ENCODE data around the gene RGMB.

RGMB gene

GRCh38 chr5:98787131-98787719, 13.8 kb downstream of the RGMB start:
- DNase-seq = no peak

GRCh38 chr5:98789029-98789428, 15.6 kb downstream of the RGMB start:
- DNase-seq = no peak

GRCh38 chr5:98791001-98791519, 17.6 kb downstream of the RGMB start:
- DNase-seq = no peak

GRCh38 chr5:98791898-98792580, 18.6 kb downstream of the RGMB start:
- no peak for DNase-seq

DNA sequence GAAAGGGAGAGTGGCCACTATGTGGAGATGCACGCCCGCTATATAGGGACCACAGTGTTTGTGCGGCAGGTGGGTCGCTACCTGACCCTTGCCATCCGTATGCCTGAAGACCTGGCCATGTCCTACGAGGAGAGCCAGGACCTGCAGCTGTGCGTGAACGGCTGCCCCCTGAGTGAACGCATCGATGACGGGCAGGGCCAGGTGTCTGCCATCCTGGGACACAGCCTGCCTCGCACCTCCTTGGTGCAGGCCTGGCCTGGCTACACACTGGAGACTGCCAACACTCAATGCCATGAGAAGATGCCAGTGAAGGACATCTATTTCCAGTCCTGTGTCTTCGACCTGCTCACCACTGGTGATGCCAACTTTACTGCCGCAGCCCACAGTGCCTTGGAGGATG, 19.8 kb downstream of the RGMB start:
- no peak for DNase-seq

GRCh38 chr5:98794001-98794400, 20.5 kb downstream of the RGMB start:
- DNase-seq = no peak

- no peak for DNase-seq
Observed at GRCh38 chr5:98794414-98795080, 21.1 kb downstream of the RGMB start.

DNA sequence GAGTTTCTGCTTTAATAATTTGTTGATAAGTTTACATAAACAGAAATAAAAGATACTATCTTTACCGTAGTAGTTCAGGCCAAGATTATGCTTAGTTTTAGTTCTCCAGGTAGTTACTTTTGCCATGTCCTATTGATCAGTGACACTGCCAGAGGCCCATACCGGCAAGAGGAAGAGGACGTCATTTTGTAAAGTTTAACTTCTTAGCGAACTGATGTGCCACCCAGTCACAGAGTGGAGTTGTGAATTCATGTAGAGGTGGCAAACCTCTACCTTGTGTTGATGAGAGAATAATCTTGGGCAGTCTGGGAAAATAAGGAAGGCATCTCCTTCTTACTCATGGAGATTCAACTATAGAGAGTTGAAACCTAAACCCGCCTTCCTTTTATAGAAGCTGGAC, 21.8 kb downstream of the RGMB start:
- no peak for DNase-seq

DNA sequence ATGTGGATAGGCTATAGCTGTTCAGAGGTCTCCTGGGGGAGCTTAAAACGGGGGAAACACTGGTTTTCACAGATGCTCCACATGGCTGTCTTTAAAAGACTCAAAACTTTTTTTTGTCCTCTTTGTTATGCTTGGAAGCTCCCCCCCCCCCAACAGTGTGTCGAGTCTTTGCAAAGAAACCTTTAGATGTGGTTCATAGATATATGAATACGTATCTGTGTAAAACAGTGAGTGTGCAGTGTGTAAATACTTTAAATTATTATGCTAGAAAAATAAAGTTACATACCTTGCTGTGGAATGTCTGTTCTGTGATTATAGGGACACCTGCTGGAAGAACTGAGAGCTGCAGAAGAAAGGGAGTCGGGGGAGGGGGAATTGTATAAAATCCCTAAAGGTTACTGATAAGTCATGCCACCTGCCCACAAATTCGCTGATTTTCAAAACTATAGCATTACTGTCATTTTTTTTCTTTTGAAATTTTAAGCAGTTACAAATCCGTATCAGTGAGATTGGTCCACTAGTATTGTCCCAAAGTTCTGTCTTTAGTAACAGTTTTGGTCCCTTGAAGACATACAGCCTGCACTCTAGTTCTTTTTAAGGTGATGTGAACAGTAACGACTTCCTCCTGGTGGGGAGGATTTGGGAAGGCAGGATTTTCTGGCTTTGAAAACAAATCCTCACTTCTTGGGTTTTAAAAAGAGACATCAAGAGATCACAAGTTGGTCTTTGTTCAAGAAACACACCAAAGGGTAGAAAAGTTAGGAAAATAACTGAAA, 22.9 kb downstream of the RGMB start:
- peak; percentile 4 for DNase-seq

GRCh38 chr5:98798371-98798770, 24.9 kb downstream of the RGMB start:
- no peak for DNase-seq

GRCh38 chr5:98798847-98799246, 25.4 kb downstream of the RGMB start:
- no peak for DNase-seq

DNA sequence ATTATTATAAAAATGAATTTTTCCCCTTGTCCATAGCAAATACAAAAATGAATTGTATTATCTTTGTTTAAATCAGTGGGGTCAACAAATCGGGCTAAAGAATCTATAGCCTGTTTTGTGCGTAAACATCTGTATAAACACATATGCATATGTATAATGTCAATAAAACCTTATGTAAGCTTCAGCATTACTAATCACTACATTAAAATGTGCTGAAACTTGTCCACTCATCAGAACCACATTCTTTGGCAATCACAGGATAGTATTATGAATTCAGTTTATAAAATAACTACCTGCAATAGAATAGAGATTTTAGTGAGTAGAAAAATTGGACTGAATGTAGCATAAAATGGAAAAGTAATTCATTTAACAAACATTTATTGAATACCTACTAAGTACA, 30.6 kb downstream of the RGMB start:
- no peak for DNase-seq

DNA sequence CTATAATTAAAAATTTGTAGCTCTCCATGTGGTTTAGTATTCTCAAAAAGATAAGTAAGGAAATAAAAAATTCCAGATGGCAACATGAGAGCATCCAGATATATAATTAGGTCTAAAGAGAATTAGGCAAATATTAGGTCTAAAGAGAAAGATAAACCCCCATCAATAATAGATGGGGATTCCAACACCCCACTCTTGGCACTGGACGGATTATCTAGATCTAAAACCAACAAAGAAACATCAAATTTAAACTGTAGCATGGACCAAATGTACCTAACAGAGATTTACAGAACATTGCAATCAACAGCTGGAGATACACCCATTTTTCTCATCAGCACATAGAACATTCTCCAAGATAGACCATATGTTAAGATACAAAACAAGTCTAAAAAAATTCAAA, 31.6 kb downstream of the RGMB start:
- no peak for DNase-seq

DNA sequence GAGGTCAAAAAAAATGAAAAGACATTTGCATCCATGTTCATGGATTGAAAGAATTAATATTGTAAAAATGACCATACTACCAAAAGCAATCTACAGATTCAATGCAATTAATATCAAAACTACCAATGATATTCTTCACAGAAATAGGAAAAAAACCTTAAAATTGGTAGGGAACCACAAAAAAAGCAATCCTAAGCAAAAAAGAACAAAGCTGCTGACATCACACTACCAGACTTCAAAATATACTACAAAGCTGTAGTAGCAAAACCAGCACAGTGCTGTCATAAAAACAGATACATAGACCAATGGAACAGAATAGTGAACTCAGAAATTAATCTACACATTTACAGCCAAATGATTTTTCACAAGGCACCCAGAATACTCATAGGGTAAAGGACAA, 34.3 kb downstream of the RGMB start:
- DNase-seq = no peak

GRCh38 chr5:98810206-98810605, 36.7 kb downstream of the RGMB start:
- DNase-seq = no peak

DNA sequence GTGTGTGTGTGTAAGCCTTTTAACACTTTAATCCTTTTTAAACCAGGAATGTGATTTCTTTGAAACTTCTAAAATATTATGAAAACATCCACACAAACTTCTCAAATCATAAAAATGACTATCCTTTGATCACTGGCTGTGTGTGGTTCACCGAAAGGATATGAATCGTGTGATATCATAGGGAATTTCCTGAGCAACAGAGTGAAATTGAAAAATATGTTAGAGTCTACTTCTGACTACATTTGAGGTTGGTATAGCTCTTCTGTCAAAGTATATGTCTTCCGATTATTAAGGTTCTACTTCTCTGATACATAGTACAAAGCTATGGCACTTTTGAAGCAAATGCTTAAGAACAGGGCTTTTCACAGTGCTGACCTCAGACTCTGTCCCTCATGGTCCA, 40.3 kb downstream of the RGMB start:
- no peak for DNase-seq

DNA sequence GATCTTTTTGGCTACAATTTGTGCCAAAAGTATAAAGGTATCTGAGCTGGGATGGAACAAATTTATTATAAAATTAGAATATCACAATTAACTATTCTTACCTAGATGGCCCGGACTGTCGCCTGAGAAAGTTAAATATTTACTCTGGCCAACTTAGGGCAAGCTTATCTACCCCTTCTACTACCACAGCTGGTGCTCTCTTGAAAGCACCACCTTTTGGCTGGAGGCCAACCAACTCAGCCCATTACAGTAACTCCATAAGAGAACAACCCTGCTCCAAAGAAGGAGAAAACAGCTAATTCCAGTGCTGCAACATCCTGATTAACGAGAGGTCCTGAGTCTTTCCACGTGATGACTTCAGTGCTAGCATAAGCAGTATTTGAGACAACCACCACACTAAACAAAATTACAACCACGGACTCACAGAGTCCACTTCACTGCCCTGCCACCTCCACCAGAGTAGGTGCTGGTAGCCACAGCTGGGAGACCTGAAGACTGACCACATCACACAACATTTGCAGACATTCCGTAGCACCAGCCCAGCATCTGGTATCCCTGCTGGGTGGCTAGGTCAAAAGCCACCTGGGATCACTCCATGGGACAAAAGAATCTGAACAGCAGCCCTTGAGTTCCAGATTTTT, 43.2 kb downstream of the RGMB start:
- DNase-seq = no peak

GRCh38 chr5:98825582-98826375, 52.3 kb downstream of the RGMB start:
- DNase-seq = no peak

DNA sequence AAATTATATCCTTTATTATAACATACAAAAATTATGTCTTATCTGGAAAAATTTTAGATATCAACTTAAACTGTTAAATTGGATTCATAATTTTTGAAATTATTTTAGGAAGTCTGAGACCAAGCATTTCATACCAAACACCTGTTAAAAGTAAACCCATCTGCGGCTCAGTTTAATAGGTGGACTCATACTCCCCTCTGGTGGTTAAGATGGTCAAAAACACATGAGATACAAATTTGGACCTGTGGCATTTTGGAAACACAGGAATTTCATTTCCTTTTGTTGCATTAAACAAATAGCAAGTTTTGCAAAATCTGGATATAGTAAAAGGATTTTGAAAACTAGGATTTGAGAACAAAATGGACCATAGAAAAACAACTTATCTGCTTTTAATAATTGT, 53.7 kb downstream of the RGMB start:
- DNase-seq = peak; percentile 13

- DNase-seq = no peak
Observed at GRCh38 chr5:98827588-98828284, 54.3 kb downstream of the RGMB start.

- DNase-seq = no peak
Observed at GRCh38 chr5:98836175-98836574, 62.7 kb downstream of the RGMB start.

Measured in NCI-H1092 treated with DMSO at 0.1 percent for 48 hours (cell line).